ENCODE data around the gene MCF2L.

The MCF2L gene

DNA sequence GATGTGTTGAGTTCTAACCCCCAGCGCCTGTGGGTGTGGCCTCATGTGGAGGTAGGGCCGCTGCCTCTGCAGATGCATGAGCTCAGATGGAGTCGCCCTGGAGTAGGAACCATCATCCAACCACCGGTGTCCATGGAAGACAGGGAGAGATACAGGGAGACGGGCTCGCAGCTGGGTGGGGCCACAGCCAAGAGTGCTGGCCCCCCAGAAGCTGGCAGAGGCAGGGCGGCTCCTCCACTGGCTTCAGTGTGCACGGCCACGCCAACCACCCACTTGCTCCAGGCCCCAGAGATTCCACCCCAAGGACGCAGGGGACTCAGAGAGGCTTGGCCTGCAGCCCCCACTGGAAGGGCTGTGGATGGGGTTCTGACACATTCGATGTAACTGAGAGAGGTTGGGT, 5.4 kb upstream of the MCF2L start:
- DNase-seq: no peak

GRCh38 chr13:112964971-112965492, 4.0 kb upstream of the MCF2L start:
- DNase-seq: no peak

DNA sequence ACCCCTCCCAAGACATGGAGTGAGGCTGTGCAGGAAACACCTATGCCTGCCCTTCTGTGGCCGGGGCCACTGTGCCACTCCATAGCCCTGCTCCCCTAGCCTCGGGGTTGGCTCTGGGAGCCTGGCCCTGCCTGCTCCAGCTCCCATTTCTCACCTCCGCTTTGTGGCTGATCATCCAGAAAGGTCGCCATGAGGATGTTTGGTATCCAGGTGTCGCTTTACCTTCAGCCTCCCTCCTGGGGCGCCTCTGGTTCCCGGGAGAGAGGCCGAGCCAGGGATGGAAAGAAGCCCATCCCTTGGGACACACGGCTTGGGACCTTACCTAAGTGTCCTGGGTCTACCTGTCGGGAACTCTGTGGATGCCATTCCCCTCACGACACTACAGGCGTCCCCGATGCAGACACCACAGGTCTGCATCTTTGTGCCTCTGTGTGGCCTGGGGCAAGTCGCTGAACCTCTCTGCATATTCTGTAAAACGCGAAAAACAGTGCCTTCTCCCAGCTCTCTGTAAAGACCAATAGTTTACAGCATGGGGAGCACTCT, 3.4 kb upstream of the MCF2L start:
- no peak for DNase-seq

DNA sequence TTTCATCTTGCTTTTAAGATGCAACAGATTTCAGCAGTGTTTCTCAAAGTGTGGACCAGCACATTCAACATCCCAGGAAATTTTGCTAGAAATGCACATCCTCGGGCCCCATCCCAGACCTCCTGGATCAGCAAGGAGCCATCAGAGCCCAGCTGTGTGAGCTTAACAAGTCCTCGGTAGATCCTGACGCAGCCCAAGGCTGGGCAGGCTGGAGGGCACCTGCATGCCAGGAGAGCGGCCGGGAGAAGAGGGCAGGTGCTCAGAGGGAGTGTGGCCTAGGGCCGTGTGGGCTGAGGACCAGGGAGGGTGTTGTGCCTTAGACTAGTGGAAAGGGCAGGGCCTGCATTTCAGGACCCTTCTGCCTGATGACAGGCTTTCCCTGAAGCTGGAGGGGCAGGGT, 2.2 kb upstream of the MCF2L start:
- no peak for DNase-seq

- DNase-seq: no peak
These were observed 1.2 kb upstream of the MCF2L start for GRCh38 chr13:112967686-112968379.

GRCh38 chr13:112968380-112968909, 569 bp upstream of the MCF2L start:
- peak; percentile 55 for DNase-seq

DNA sequence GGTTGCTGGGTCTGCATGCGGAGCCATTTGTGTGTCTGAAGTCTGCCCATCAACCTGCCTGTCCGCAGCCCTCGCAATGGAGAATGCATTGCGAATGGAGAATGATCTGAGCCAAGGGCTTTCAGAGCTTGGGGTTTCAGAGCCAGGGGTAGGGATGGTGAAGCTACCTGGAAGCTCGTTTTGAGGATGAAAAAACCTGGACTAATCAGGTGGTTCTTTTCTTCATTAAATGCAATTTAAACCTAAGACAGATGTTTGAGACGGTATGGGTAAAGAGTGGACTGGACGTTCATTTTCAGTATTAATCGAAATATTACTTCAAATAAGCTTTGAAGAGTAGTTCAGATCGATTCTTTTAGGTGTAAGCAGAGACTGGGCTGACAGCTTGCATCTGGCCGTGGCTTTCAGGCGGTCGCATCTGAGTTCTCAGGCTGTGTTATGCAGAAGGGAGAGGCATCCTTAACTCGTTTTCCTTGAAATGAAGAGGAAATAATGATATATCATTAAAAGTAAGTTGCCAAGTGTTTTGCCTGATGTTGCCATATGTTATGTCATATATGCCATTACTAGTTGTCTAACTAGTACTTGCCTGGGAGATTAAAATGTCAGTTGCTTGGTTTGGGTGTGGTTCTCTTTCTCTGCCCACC, 801 bp downstream of the MCF2L start:
- DNase-seq: no peak

DNA sequence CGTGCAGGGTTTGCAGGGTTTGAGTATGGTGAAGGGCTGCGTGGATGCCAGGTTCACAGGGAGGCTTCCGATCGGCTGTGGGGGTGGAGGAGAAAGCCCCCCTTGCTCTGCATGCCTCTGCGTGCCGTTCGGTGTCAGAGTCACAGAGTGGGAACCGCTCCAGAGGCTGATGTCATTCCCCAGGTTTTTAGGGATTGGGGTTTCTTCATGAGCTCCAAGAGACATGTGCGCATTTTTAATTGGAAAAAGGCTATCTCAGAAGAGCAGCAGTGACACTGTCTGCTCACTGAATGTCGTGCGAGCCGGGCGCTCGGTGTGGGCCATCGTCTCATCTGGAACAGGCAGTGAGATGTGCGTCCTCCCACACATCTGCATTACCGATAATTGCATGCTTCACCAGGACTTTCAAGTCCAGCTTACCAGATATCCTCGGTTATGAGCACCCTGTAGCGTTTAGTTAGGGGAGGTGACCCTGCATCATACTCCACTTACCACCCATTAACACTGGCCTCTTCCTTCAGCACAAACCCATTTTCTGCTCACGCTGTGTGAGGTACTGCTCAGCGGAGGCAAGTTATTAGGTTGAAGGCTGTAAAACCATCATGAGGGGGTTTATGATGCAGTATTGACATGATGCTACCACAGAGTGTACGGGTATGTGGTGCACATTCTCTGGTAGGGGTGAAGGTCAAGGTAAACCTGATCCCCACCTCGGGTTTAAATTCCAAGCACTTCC, 1.7 kb downstream of the MCF2L start:
- no peak for DNase-seq

GRCh38 chr13:112971288-112971643, 2.3 kb downstream of the MCF2L start:
- DNase-seq: no peak

DNA sequence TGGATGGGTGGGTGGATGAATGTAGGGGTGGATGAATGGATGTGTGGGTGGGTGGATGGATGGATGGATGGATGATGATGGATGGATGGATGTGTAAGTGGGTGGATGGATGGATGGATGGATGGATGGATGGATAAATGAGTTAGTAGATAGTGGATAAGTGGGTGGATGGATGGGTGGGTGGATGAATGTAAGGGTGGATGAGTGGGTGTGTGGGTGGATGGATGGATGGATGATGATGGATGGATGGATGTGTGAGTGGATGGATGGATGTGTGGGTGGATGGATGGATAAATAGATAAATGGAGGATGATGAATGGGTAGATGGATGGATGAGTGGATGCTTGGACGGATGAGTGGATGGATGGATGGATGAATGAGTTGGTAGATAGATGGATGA, 3.2 kb downstream of the MCF2L start:
- no peak for DNase-seq

DNA sequence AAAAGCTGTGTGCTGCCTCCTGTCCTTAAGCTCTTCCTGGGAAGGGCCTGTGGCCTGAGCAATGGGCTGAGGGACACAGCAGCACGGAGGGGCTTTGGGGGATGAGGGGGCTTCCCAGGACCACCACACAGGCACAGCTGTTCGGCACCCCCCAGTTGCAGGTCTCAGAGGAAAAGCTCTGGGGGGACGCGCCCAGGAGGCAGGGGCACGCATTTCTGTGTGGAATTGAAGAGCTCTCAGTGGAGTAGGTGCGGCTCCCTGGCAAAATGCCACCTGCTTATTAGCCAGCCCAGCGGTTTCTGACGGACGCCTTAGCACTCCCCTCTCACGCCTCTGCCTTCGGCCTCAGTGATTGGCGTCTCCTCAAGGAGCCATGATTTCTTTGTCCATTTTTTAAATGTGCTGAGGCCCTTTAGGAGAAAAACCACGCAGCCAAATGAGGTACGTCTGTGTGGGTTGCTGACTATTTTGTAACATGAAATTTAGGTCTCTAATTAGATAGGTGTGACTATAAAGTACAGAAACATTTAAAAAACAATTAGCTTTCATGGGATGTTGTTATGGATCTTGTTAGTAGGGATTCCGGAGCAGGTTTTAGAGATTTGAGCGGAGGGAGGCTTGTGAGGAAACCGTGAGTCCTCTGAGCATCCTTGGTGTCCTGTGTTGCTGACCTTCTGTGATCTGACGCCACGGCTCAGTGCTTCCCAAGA, 4.0 kb downstream of the MCF2L start:
- peak; percentile 50 for DNase-seq

GRCh38 chr13:112973577-112973951, 4.5 kb downstream of the MCF2L start:
- DNase-seq: no peak

- DNase-seq: no peak
These were observed 5.1 kb downstream of the MCF2L start for GRCh38 chr13:112974125-112974524.

DNA sequence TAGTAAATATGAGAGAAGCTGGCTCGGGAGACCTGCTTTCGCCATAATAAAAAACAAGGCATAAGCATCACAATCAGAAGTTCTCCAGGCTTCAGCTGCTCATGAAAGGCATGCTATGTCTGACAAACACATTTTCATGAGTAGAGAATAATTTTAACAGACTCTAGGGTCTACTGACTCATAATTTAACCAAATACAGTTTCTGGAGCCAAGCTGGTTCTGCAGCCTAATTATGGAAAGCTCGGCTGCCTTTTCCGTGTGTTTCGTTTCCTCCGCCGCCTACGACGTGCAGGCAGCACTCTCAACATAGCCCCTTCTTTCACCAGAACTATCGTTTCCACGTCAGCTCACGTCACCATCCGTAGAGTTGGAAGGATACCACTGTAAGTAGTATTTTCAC, 5.7 kb downstream of the MCF2L start:
- no peak for DNase-seq

GRCh38 chr13:112975401-112975939, 6.5 kb downstream of the MCF2L start:
- DNase-seq: no peak

- no peak for DNase-seq
These were observed 7.5 kb downstream of the MCF2L start for GRCh38 chr13:112976526-112976925.

GRCh38 chr13:112977091-112977490, 8.1 kb downstream of the MCF2L start:
- DNase-seq: no peak

GRCh38 chr13:112977525-112977924, 8.5 kb downstream of the MCF2L start:
- no peak for DNase-seq

- DNase-seq: no peak
These were observed 9.8 kb downstream of the MCF2L start for GRCh38 chr13:112978561-112979405.

DNA sequence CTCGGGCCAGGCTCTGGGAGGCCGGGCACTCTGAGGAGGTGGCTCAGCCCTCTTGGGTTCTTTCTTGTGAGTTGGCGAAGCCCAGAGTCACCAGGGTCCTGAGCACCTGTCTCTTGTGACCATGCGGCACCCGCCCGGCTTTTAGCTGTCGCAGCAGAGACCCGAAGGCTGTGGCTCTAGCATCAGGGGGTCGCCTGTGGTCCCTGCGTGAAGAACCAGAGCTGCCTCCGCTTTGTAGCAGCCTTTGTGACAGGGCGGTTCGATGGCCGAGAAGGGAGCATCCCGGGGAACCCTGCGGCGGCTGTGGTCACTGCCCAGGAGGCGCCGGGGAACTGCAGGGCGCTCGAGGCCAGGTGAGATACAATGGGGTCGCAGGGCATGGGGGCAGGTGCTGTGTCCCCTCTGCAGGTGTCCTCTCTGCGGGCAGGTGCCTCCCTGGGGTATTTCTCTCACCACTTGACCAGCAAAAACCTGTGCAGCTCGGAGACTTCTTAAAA, 10.4 kb downstream of the MCF2L start:
- DNase-seq: no peak

GRCh38 chr13:112980434-112980833, 11.4 kb downstream of the MCF2L start:
- no peak for DNase-seq

Data from NCI-H2029 (cell line).